GM12874 (cell line): ENCODE measurements around the gene NUDT3.

Experiments used
- CTCF ChIP-seq: IDR thresholded peaks from 2 replicates; pipeline ENCODE4 v1.5.1; 2011; ENCODE audit warnings: low read depth, mild to moderate bottlenecking, control low read depth, low read length, moderate library complexity; ENCODE audit not compliant: insufficient read depth

The NUDT3 gene

DNA sequence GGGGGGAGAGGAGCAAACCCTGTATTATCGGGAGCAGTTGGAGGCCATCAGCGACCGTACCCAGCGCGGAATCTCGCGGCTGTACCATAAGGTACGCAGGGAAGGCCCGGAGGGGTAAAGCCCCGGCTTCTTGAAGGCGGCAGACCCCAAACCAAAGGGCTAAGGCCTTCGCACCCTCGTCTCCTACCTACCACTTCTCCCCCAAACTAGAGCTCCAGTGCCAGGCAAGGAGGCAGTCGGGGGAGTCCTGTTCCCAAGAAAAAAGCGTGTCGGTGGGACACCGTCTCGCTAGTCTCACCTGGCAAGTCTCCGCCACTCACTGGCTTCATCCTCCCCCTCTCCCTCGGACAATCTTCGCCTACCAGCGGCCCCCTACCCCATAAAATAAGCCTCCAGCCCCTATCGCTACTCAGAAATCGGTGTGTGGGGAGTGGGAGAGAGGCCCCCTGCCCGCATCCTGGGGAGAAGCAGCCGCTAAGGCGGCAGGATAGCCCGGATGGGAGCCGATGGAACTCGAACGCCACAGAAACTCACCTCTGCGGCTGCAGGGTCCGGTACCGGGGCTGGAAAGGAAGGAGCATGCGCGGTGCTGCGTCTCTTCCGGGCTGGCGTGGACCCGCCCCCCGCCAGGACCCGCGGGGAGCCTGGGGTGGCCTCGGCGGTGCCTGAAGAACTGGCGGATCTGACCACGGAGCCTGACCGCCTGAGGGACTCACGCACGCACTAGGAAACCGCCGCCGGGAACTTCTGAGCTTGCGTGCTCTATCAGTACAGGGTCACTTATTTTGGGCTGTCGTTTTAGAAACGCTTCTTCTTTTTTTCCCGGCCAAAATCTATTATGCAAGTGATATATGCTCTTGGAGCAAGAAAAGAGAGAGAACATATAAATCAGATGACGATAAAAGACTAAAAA lies 33.3 kb upstream of the NUDT3 start, which contains the start of gene RPS10:
Gene RPS10, minus strand, starts transcription at position 572 of the 913 bp plus-strand sequence. CDS start 848 bp downstream, outside the sequence.
- TF ChIP-seq CTCF: no peak

DNA sequence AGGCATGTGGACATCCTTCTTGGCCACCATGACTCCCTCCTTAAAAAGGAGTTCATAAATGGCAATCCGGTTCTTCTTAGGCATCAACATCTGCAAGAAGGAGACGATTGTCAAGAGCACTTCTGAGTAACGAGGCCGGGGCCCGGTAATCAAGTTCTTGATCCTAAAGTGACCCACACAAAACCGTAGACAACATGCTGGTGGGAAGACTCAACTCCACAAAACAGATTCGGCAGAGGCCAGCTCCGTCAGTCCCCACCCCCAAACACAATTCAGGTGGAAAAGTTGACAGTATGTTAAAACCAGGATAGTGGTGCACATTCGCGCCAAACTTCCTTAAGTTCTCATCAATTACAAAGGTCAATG lies 32.6 kb upstream of the NUDT3 start:
- no peak for TF ChIP-seq CTCF

DNA sequence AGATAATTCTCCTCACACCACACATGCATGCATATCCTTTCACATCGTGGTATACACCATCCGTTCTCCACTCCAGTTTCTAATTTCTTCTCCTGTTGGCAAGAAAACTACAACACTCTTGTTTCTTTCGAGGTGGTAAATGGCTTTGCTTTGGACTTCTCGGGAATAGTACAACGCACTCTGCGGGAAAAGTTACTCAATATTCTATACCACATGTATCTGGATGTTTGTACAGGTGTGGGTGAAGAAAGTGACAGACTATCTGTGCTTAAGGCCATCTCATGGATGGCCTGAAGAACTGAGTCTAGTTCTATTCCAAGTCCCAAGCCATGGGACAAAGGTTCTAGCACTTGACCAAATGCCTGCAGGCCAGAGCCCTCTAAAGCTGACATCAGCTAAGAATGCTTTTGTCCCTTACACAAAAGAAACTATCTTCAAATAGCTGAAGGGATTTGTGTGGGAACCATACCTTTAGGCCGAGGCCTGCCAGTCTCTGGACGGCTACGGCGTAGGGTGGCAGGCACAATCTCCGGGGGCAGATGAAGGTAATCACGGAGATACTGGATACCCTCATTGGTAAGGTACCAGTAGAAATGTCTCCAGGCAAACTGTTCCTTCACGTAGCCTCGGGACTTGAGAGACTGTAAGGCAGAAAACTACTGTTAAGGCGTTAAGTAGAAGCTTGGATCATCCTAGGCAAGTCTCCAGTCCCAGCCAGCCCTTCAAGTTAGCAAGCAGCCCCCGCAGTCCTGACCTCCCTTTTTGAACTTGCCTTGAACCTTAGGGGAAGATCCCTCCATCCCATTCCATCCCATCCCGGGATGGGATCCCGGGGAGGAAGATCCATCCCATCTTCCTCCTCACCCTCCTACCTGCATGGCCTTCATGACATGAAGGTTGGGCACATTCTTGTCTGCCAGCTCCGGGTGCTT lies 32.0 kb upstream of the NUDT3 start:
- no peak for TF ChIP-seq CTCF

DNA sequence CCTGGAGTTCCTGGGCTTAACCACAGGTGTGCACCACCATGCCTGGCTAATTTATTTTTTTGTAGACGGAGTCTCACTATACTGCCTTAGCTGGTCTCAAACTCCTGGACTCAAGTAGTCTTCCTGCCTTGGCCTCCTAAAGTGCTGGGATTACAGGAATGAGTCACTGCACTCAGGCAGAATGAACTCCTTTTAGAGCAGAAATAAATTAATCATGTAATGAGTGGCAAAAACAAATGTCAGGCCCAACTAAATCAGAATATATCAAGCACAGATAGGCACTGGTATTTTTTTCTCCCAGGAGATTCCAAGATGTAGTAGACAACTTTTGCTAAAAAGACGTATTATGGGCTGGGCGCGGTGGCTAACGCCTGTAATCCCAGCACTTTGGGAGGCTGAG lies 30.8 kb upstream of the NUDT3 start:
- TF ChIP-seq CTCF: no peak

GRCh38 chr6:34418367-34418766 lies 25.9 kb upstream of the NUDT3 start:
- no peak for TF ChIP-seq CTCF

- TF ChIP-seq CTCF: no peak
Observed at GRCh38 chr6:34416877-34417371, 24.5 kb upstream of the NUDT3 start.
